ENCODE measurements around the gene HESX1. TPM values are rescaled to one million over a fixed set of nuclear protein-coding genes. Genes with fewer than 3 reads are reported as not detected.
A peak's percentile ranks its signal among the peaks of the same experiment; 100 is the strongest.

The HESX1 gene
- total and polyA plus RNA-seq, 12 donors = 0.79 to 3.7 (median 1.5) TPM; not detected in 1

DNA sequence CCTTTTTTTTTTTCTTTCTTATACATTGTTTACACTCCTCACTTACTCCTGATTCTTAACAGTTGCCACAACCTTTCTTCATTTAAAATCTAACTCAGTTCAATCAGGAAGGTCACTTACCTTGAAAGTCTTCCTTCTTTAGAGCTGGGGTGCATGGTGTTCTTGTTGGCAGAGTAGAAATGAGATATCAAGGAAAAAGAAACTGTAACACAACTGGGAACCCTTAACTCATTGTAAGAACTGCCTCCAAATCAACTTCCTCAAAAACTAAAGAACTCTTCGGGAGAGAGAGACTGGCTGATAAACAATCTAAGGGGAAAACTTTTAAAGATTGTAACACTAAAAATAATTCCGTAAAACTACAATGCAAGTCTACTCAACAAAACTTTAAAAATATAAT, 26.4 kb upstream of the HESX1 start:
- 58 to 73% (median 63%) methylated on average over 2 of the region's 2 CpGs for WGBS, 4 donors
- Histone ChIP-seq H3K27me3 (no peaks in the 10 kb centered on the region), H3K4me3 (no peak overlapping the region), H3K36me3 (replicated peaks in 1 of 2) (no peaks in the 10 kb centered on the region), H3K4me1 (replicated peaks in 1 of 2) (peaks cover 15 to 34% of the 10 kb centered on the region in 2 donors), H3K27ac (no peak overlapping the region), H3K9me3 (replicated peaks in 1 of 3) (no peaks in the 10 kb centered on the region)
- DNase-seq = no peak
- TF ChIP-seq, protein P1, sequence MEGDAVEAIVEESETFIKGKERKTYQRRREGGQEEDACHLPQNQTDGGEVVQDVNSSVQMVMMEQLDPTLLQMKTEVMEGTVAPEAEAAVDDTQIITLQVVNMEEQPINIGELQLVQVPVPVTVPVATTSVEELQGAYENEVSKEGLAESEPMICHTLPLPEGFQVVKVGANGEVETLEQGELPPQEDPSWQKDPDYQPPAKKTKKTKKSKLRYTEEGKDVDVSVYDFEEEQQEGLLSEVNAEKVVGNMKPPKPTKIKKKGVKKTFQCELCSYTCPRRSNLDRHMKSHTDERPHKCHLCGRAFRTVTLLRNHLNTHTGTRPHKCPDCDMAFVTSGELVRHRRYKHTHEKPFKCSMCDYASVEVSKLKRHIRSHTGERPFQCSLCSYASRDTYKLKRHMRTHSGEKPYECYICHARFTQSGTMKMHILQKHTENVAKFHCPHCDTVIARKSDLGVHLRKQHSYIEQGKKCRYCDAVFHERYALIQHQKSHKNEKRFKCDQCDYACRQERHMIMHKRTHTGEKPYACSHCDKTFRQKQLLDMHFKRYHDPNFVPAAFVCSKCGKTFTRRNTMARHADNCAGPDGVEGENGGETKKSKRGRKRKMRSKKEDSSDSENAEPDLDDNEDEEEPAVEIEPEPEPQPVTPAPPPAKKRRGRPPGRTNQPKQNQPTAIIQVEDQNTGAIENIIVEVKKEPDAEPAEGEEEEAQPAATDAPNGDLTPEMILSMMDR (IDR thresholded peaks at IDR 0.05) = no peak
- TF ChIP-seq POLR2A (IDR thresholded peaks at IDR 0.05) = no peak
- intact Hi-C loops (cut with DNase I) = loop anchor here in 1 of 2 donors (10.0 kb wide), 1 partner anchor 51 kb away; no protein-coding TSS in a partner anchor

DNA sequence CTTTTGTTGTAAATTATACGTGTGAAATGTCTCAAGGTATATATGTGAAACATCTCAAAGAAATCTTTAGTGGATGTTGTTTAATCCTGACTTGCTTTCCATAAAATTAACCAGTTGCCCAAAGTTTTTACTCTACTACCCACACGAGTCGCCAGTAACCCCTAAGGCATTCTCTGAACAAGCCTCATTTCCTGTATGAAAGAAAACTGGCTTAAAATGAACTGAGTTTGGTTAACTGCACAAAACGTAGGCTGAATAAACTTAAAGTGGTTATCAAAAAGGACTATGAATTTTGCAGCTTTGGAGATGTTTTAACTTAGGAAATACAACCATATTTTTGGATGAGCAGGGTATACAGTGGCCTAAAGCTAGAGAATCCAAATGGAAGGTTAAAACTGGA, 25.1 kb upstream of the HESX1 start:
- intact Hi-C loops (cut with DNase I) = loop anchor here in 1 of 2 donors (10.0 kb wide), 1 partner anchor 50 kb away; no protein-coding TSS in a partner anchor
- no peak for TF ChIP-seq POLR2A (IDR thresholded peaks at IDR 0.05)
- TF ChIP-seq, protein P1 (IDR thresholded peaks at IDR 0.05) = no peak
- Histone ChIP-seq H3K36me3 (replicated peaks in 1 of 2) (no peaks in the 10 kb centered on the region), H3K9me3 (replicated peaks in 1 of 3) (no peaks in the 10 kb centered on the region), H3K27ac (no peak overlapping the region), H3K4me1 (replicated peaks in 1 of 2) (peaks cover 10 to 24% of the 10 kb centered on the region in 2 donors), H3K4me3 (no peak overlapping the region), H3K27me3 (no peaks in the 10 kb centered on the region)
- no peak for DNase-seq
- WGBS, 4 donors = 72 to 83% (median 77%) methylated on average over 4 of the region's 4 CpGs

DNA sequence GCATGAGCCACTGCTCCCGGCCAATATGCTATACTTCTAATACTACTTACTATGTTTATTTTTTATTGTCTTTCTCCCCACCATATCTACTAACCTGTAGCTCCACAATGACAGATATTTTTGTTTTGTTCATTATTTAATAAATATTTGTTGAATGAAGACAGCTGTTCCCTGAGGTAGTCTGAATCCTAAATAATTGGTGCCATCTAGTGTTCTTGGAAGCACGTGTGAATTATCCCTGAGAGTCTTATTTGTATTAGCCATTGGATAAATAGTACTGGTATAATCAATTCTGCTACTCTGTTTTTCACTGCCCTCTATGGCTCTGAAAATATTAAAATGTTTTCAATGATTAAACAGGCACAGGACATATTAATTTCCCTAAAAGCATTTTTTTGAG, 22.1 kb upstream of the HESX1 start:
- WGBS, 4 donors = 43 to 65% (median 55%) methylated on average over 2 of the region's 2 CpGs
- Histone ChIP-seq H3K4me1 (replicated peaks in 1 of 2) (peaks cover 0 to 8% of the 10 kb centered on the region in 2 donors), H3K27me3 (no peaks in the 10 kb centered on the region), H3K4me3 (no peak overlapping the region), H3K27ac (no peak overlapping the region), H3K36me3 (replicated peaks in 1 of 2) (no peaks in the 10 kb centered on the region), H3K9me3 (replicated peaks in 1 of 3) (no peaks in the 10 kb centered on the region)
- intact Hi-C loops (cut with DNase I) = loop anchor here in 1 of 2 donors (10.0 kb wide), 1 partner anchor 47 kb away; no protein-coding TSS in a partner anchor
- no peak for DNase-seq
- TF ChIP-seq, protein P1 (IDR thresholded peaks at IDR 0.05) = peak in 2 of 6 experiments; percentile 12 to 33
- TF ChIP-seq POLR2A (IDR thresholded peaks at IDR 0.05) = no peak

DNA sequence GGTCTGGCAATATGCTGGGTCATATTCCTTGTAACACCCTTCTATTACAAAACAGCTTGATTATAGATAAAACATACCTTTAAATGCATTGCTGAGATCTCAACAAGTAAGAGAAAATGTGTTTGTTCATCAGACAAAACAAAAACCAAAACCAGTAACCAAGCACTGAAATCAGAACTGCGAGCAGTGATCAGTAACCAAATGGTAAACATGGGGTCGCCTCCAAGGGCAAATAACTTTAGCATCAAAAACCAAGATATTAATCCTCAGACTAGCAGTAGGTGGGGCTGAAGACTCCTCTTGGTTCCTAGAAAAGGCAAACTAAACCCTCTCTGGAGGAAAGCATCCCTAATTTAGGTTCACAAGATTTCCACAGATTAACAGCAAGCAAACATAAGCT, 6.6 kb upstream of the HESX1 start:
- Histone ChIP-seq H3K4me3 (no peak overlapping the region), H3K27me3 (no peaks in the 10 kb centered on the region), H3K9me3 (replicated peaks in 1 of 3) (no peaks in the 10 kb centered on the region), H3K27ac (no peak overlapping the region), H3K36me3 (replicated peaks in 1 of 2) (no peaks in the 10 kb centered on the region), H3K4me1 (replicated peaks in 1 of 2) (no peaks in the 10 kb centered on the region)
- WGBS, 4 donors = 94 to 98% (median 96%) methylated on average over 2 of the region's 2 CpGs
- intact Hi-C loops (cut with DNase I) = no loop called here
- no peak for DNase-seq
- TF ChIP-seq, protein P1 (IDR thresholded peaks at IDR 0.05) = no peak
- no peak for TF ChIP-seq POLR2A (IDR thresholded peaks at IDR 0.05)

Data from adrenal gland (tissue), 12 donors.